OCI-LY1 (cell line): ENCODE data around the gene ASB8.

Source experiments
- EZH2 ChIP-seq: fragments of 200-600 bp; sonication (generic), shearing (Covaris generic); IDR thresholded peaks from 2 replicates; pipeline ENCODE4 v1.8.0; 2017; ENCODE audit warnings: borderline replicate concordance, mixed run types, mild to moderate bottlenecking, antibody characterized with exemption, low read length, moderate library complexity, mixed read lengths
- TF ChIP-seq, protein P1 (sequence below): fragments of 200-600 bp; sonication (generic), shearing (Covaris generic); IDR thresholded peaks from 2 replicates; pipeline ENCODE4 v1.5.1; 2017; ENCODE audit warnings: mild to moderate bottlenecking, antibody characterized with exemption, low read length, moderate library complexity, mixed read lengths

DNA sequence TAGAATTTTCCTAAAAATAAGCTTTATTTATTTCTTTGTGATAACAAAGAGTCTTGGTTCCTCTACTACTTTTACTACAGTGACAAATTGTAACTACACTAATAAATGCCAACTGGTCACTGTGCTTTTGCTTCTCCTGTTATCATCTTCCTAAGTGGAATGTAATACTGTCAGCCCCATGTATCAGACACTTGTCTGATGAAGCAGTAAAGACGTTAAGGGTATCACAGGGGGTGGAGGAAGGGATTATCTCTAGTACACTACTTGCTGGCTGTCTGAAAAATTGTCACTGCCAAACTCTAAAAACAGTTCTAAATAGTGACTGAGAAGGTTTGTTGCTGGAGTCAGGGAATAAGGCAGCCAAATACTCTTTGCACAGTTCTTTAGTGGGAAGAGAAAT is 11.3 kb downstream of the ASB8 start:
- TF ChIP-seq, protein P1, sequence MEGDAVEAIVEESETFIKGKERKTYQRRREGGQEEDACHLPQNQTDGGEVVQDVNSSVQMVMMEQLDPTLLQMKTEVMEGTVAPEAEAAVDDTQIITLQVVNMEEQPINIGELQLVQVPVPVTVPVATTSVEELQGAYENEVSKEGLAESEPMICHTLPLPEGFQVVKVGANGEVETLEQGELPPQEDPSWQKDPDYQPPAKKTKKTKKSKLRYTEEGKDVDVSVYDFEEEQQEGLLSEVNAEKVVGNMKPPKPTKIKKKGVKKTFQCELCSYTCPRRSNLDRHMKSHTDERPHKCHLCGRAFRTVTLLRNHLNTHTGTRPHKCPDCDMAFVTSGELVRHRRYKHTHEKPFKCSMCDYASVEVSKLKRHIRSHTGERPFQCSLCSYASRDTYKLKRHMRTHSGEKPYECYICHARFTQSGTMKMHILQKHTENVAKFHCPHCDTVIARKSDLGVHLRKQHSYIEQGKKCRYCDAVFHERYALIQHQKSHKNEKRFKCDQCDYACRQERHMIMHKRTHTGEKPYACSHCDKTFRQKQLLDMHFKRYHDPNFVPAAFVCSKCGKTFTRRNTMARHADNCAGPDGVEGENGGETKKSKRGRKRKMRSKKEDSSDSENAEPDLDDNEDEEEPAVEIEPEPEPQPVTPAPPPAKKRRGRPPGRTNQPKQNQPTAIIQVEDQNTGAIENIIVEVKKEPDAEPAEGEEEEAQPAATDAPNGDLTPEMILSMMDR = no peak
- no peak for TF ChIP-seq EZH2
